Liver (tissue), 9 donors: ENCODE measurements around the gene BTBD19. TPM values are rescaled to one million over a fixed set of nuclear protein-coding genes. Genes with fewer than 3 reads are reported as not detected.

Experiments used
- DNase-seq: peaks from one replicate; pipeline ENCODE4 v3.0.0-alpha.2; 2017; ENCODE audit warnings: low spot score
- H3K27ac ChIP-seq, 2 donors: one replicate each; pipeline ENCODE4 v1.7.0; 2013; ENCODE audit warnings: inconsistent platforms in 2 of 2, low read length in 2 of 2, control low read depth in 1 of 2, low read depth in 1 of 2, mild to moderate bottlenecking in 1 of 2
- H3K27me3 ChIP-seq, 4 donors: one replicate each; pipeline versions ENCODE4 v1.6.1 to v1.7.0; 2013; ENCODE audit warnings: low read length in 3 of 4, inconsistent platforms in 1 of 4, mild to moderate bottlenecking in 1 of 4, moderate library complexity in 1 of 4; ENCODE audit not compliant: control insufficient read depth in 4 of 4, insufficient read depth in 4 of 4
- H3K36me3 ChIP-seq, 4 donors: one replicate each; pipeline versions ENCODE4 v1.6.1 to v1.7.0; 2013; ENCODE audit warnings: low read length in 3 of 4, mild to moderate bottlenecking in 3 of 4, low read depth in 1 of 4, moderate library complexity in 1 of 4; ENCODE audit not compliant: control insufficient read depth in 4 of 4, insufficient read depth in 3 of 4
- H3K4me1 ChIP-seq, 4 donors: one replicate each; pipeline versions ENCODE4 v1.6.1 to v1.7.0; 2013; ENCODE audit warnings: low read length in 3 of 4, mild to moderate bottlenecking in 3 of 4, moderate library complexity in 1 of 4; ENCODE audit not compliant: control insufficient read depth in 4 of 4, insufficient read depth in 4 of 4
- H3K4me3 ChIP-seq, 3 donors: one replicate each; pipeline versions ENCODE4 v1.6.1 to v1.7.0; 2013; ENCODE audit warnings: low read length in 3 of 3, control low read depth in 1 of 3, low read depth in 1 of 3, mild to moderate bottlenecking in 1 of 3
- H3K9ac ChIP-seq, 2 donors: one replicate each; pipeline ENCODE4 v1.7.0; 2013; ENCODE audit warnings: low read length in 2 of 2, mild to moderate bottlenecking in 2 of 2, moderate library complexity in 2 of 2, control low read depth in 1 of 2, low read depth in 1 of 2
- H3K9me3 ChIP-seq, 4 donors: one replicate each; pipeline versions ENCODE4 v1.6.1 to v1.7.0; 2013; ENCODE audit warnings: low read length in 3 of 4; ENCODE audit not compliant: control insufficient read depth in 4 of 4
- EGR1 ChIP-seq, 2 donors: IDR thresholded peaks; 2 replicates each; pipeline ENCODE4 v1.6.1; 2016 to 2018; ENCODE audit warnings: antibody characterized with exemption in 2 of 2, low read depth in 2 of 2
- FOXA1 ChIP-seq: IDR thresholded peaks from 2 replicates; pipeline ENCODE4 v1.6.1; 2016; ENCODE audit warnings: antibody characterized with exemption
- FOXA2 ChIP-seq: IDR thresholded peaks from 2 replicates; pipeline ENCODE4 v1.6.1; 2016; ENCODE audit warnings: antibody characterized with exemption
- HNF4A ChIP-seq, 2 donors: conservative IDR thresholded peaks; 2 replicates each; pipeline ENCODE4 v1.6.1; 2016; ENCODE audit warnings: antibody characterized with exemption in 2 of 2, mild to moderate bottlenecking in 2 of 2
- HNF4G ChIP-seq: IDR thresholded peaks from 2 replicates; pipeline ENCODE4 v1.6.1; 2016; ENCODE audit warnings: antibody characterized with exemption
- JUND ChIP-seq, 2 donors: IDR thresholded peaks; 2 replicates each; pipeline ENCODE4 v1.6.1; 2016; ENCODE audit warnings: antibody characterized with exemption in 2 of 2
- NR2F2 ChIP-seq: IDR thresholded peaks from 2 replicates; pipeline ENCODE4 v1.6.1; 2016; ENCODE audit warnings: antibody characterized with exemption
- RAD21 ChIP-seq, 2 donors: IDR thresholded peaks; 2 replicates each; pipeline ENCODE4 v1.6.1; 2016; ENCODE audit warnings: antibody characterized with exemption in 2 of 2, mild to moderate bottlenecking in 2 of 2
- REST ChIP-seq: IDR thresholded peaks from 2 replicates; pipeline ENCODE4 v1.6.1; 2016; ENCODE audit warnings: antibody characterized with exemption, mild to moderate bottlenecking
- RXRA ChIP-seq, 2 donors: IDR thresholded peaks; 2 replicates each; pipeline ENCODE4 v1.6.1; 2017 to 2018; ENCODE audit warnings: antibody characterized with exemption in 2 of 2, mild to moderate bottlenecking in 1 of 2
- SP1 ChIP-seq: IDR thresholded peaks from 2 replicates; pipeline ENCODE4 v1.6.1; 2018; ENCODE audit warnings: antibody characterized with exemption, mild to moderate bottlenecking
- TAF1 ChIP-seq: conservative IDR thresholded peaks from 2 replicates; pipeline ENCODE4 v1.6.1; 2016; ENCODE audit warnings: antibody characterized with exemption, mild to moderate bottlenecking
- YY1 ChIP-seq: IDR thresholded peaks from 2 replicates; pipeline ENCODE4 v1.6.1; 2016; ENCODE audit warnings: antibody characterized with exemption, mild to moderate bottlenecking
- WGBS: extraction: QIAGEN DNeasy Blood & Tissue Kit; methylation state at CpG from one replicate; pipeline ENCODE4 v1.1.7; 2013; 5-methylcytosine and 5-hydroxymethylcytosine counted together
- polyA plus RNA-seq, 2 donors: library from polyadenylated mRNA; stranded (reverse) in 1 of 2; unstranded in 1 of 2; fragments of 200-250 nt in 1 of 2; fragments of >200 nt in 1 of 2; fragmentation: Nextera tagmentation in 1 of 2; extraction: Ambion mirVana in 1 of 2; gene quantifications; one replicate each; pipeline versions ENCODE4 v1.2.1 to v1.2.3, GENCODE V29; 2013 to 2015
- total RNA-seq, 2 donors: library from RNA; depleted of rRNA; stranded (reverse); fragments of >200 nt; gene quantifications; one replicate each; pipeline ENCODE4 v1.2.3, GENCODE V29; 2014
- TF ChIP-seq, protein P1 (sequence below): IDR thresholded peaks from 2 replicates; pipeline ENCODE4 v1.6.1; 2016; ENCODE audit warnings: antibody characterized with exemption
- TF ChIP-seq, protein P2 (sequence below): IDR thresholded peaks from 2 replicates; pipeline ENCODE4 v1.6.1; 2016; ENCODE audit warnings: antibody characterized with exemption
- TF ChIP-seq, protein P3 (sequence below): fragments of 150-350 bp; IDR thresholded peaks from 2 replicates; pipeline ENCODE4 v1.5.1; 2017; ENCODE audit warnings: improper control_type of control experiment, low read depth, low read length; ENCODE audit not compliant: missing input control
- TF ChIP-seq, protein P4 (sequence below): IDR thresholded peaks from 2 replicates; pipeline ENCODE4 v1.6.1; 2016; ENCODE audit warnings: antibody characterized with exemption
- donor health status: healthy.
- donor health status: healthy.
- donor health status: healthy.
- donor health status: healthy.
- donor health status: healthy.

Gene BTBD19
- total and polyA plus RNA-seq, 4 donors = 1.3 to 3.1 (median 2.6) TPM

GRCh38 chr1:44857446-44857845, 49.1 kb downstream of the BTBD19 start:
- TF ChIP-seq, protein P1, sequence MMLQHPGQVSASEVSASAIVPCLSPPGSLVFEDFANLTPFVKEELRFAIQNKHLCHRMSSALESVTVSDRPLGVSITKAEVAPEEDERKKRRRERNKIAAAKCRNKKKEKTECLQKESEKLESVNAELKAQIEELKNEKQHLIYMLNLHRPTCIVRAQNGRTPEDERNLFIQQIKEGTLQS = no peak
- TF ChIP-seq, protein P2, sequence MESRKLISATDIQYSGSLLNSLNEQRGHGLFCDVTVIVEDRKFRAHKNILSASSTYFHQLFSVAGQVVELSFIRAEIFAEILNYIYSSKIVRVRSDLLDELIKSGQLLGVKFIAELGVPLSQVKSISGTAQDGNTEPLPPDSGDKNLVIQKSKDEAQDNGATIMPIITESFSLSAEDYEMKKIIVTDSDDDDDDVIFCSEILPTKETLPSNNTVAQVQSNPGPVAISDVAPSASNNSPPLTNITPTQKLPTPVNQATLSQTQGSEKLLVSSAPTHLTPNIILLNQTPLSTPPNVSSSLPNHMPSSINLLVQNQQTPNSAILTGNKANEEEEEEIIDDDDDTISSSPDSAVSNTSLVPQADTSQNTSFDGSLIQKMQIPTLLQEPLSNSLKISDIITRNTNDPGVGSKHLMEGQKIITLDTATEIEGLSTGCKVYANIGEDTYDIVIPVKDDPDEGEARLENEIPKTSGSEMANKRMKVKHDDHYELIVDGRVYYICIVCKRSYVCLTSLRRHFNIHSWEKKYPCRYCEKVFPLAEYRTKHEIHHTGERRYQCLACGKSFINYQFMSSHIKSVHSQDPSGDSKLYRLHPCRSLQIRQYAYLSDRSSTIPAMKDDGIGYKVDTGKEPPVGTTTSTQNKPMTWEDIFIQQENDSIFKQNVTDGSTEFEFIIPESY = no peak
- no peak for TF ChIP-seq FOXA1
- TF ChIP-seq HNF4G = no peak
- TF ChIP-seq FOXA2 = no peak
- TF ChIP-seq, protein P3, sequence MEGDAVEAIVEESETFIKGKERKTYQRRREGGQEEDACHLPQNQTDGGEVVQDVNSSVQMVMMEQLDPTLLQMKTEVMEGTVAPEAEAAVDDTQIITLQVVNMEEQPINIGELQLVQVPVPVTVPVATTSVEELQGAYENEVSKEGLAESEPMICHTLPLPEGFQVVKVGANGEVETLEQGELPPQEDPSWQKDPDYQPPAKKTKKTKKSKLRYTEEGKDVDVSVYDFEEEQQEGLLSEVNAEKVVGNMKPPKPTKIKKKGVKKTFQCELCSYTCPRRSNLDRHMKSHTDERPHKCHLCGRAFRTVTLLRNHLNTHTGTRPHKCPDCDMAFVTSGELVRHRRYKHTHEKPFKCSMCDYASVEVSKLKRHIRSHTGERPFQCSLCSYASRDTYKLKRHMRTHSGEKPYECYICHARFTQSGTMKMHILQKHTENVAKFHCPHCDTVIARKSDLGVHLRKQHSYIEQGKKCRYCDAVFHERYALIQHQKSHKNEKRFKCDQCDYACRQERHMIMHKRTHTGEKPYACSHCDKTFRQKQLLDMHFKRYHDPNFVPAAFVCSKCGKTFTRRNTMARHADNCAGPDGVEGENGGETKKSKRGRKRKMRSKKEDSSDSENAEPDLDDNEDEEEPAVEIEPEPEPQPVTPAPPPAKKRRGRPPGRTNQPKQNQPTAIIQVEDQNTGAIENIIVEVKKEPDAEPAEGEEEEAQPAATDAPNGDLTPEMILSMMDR = no peak
- no peak for TF ChIP-seq SP1
- TF ChIP-seq REST = no peak
- Histone ChIP-seq H3K9ac (no peak overlapping the region), H3K9me3 (no peaks in the 10 kb centered on the region), H3K36me3 (peaks cover 0 to 9% (median 6%) of the 10 kb centered on the region in 4 donors), H3K4me3 (no peak overlapping the region), H3K27ac (no peak overlapping the region), H3K27me3 (no peaks in the 10 kb centered on the region), H3K4me1 (no peaks in the 10 kb centered on the region)
- WGBS = 98% methylated on average over 7 of the region's 7 CpGs
- no peak for DNase-seq

DNA sequence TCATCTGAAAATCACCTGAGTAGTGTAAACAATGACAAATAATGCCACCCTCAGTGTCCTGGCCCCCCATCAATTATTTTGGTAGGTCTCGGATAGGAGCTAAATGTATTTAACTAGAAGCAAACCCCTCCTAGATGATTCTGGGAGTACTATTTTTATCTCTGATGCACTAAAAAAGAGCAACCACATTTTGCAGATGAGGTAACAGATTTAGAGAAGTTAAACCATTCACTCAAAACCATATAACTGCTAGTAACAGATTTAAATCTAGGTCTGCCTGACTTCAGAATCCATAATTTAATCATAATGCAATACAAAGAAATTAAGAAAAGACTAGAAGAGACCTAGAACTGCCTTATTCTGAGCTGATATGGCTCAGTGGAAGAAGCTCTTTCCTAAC, 52.0 kb downstream of the BTBD19 start:
- Histone ChIP-seq H3K9me3 (no peaks in the 10 kb centered on the region), H3K27me3 (no peaks in the 10 kb centered on the region), H3K9ac (no peak overlapping the region), H3K36me3 (peaks cover 0 to 15% (median 10%) of the 10 kb centered on the region in 4 donors), H3K27ac (no peak overlapping the region), H3K4me3 (no peak overlapping the region), H3K4me1 (no peaks in the 10 kb centered on the region)
- TF ChIP-seq TAF1 = no peak
- TF ChIP-seq YY1 = no peak
- no peak for TF ChIP-seq RAD21 (IDR thresholded peaks at IDR 0.05)
- no peak for TF ChIP-seq HNF4G
- TF ChIP-seq, protein P3 = no peak
- no peak for TF ChIP-seq FOXA1
- TF ChIP-seq, protein P1 = no peak
- no peak for TF ChIP-seq SP1
- no peak for TF ChIP-seq EGR1 (IDR thresholded peaks at IDR 0.05; ENCODE audit: low read depth in 2 of 2)
- TF ChIP-seq NR2F2 = no peak
- TF ChIP-seq RXRA (IDR thresholded peaks at IDR 0.05) = no peak
- no peak for TF ChIP-seq HNF4A (conservative IDR thresholded peaks at IDR 0.05)
- TF ChIP-seq FOXA2 = no peak
- no peak for TF ChIP-seq REST
- TF ChIP-seq JUND (IDR thresholded peaks at IDR 0.05) = no peak
- TF ChIP-seq, protein P4, sequence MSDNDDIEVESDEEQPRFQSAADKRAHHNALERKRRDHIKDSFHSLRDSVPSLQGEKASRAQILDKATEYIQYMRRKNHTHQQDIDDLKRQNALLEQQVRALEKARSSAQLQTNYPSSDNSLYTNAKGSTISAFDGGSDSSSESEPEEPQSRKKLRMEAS = no peak
- DNase-seq = no peak
- WGBS = 88% methylated on average over 1 of the region's 1 CpG
